Measurements from ENCODE around the gene NEURL3.

NEURL3 gene

DNA sequence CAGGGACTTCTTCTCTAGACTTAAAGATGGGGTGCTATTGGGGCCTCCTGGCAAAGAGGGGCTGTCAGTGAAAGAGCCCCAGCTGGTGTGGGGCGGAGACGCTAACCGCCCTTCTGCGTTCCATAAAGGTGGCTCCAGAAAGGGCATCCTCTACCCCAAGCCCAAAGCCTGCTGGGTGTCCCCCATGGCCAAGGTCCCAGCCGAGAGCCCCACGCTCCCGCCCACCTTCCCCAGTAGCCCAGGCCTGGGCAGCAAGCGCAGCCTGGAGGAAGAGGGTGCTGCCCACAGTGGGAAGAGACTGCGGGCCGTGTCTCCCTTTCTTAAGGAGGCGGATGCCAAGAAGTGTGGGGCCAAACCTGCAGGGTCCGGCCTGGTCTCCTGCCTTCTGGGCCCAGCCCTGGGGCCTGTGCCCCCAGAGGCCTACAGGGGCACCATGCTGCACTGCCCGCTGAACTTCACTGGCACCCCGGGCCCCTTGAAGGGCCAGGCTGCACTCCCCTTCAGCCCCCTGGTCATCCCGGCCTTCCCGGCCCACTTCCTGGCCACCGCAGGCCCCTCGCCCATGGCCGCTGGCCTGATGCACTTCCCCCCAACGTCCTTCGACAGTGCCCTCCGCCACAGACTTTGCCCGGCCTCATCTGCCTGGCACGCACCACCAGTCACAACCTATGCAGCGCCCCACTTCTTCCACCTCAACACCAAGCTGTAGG, 46.6 kb upstream of the NEURL3 start:
- POLR2A ChIA-PET = no interaction called here
- no peak for DNase-seq (ENCODE audit: extremely low spot score)
- CTCF ChIA-PET = no interaction called here

DNA sequence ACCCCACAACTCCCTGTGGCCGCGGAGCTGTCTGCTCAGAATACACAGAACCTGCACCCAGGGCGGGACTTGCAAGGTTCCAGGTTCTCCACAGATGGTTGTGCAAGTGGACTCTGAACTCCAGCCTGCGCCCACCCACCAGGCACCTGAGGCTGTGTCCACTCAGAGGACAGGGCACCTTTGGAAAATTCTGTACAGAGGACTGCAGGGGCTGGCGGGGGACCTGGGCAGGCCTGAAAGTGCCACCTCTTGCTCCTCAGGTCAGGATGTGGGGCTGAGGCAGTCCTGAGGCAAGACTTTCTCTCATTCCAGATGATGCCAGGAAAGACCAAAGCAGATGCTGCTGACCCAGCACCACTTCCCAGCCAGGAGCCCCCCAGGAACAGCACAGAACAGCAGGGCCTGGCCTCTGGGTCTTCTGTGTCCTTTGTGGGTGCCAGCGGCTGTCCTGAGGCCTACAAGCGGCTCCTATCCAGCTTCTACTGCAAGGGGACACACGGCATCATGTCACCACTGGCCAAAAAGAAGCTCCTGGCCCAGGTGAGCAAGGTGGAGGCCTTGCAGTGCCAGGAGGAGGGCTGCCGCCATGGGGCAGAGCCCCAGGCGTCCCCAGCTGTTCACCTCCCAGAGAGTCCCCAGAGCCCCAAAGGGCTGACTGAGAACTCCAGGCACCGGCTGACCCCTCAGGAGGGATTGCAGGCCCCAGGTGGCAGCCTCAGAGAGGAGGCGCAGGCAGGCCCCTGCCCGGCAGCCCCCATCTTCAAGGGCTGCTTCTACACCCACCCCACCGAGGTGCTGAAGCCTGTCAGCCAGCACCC, 45.8 kb upstream of the NEURL3 start:
- CTCF ChIA-PET = no interaction called here
- POLR2A ChIA-PET = no interaction called here
- TF ChIP-seq ELF4 (IDR thresholded peaks at IDR 0.05) (no peak), SP1 (IDR thresholded peaks at IDR 0.05) (no peak), SUZ12 (IDR thresholded peaks at IDR 0.05) (no peak), NFRKB (IDR thresholded peaks at IDR 0.05) (no peak), FOXM1 (IDR thresholded peaks at IDR 0.05; ENCODE audit: borderline replicate concordance) (no peak), CTBP1 (IDR thresholded peaks at IDR 0.05; ENCODE audit: borderline replicate concordance) (no peak), FOXK2 (IDR thresholded peaks at IDR 0.05) (no peak), LEF1 (IDR thresholded peaks at IDR 0.05; ENCODE audit: borderline replicate concordance) (no peak), ARNT (IDR thresholded peaks at IDR 0.05) (no peak), BHLHE40 (IDR thresholded peaks at IDR 0.05; ENCODE audit: borderline replicate concordance) (no peak), HDGF (IDR thresholded peaks at IDR 0.05; ENCODE audit: borderline replicate concordance) (no peak), L3MBTL2 (conservative IDR thresholded peaks at IDR 0.05) (no peak), ZNF384 (IDR thresholded peaks at IDR 0.05) (no peak), TARDBP (IDR thresholded peaks at IDR 0.05) (no peak)
- no peak for DNase-seq (ENCODE audit: extremely low spot score)

More for the DNA sequence above, 46.6 kb upstream of the NEURL3 start:
- no peak for TF ChIP-seq SP1 (IDR thresholded peaks at IDR 0.05)
- TF ChIP-seq HDGF (IDR thresholded peaks at IDR 0.05; ENCODE audit: borderline replicate concordance) = no peak
- TF ChIP-seq NFRKB (IDR thresholded peaks at IDR 0.05) = no peak
- no peak for TF ChIP-seq ELF4 (IDR thresholded peaks at IDR 0.05)

DNA sequence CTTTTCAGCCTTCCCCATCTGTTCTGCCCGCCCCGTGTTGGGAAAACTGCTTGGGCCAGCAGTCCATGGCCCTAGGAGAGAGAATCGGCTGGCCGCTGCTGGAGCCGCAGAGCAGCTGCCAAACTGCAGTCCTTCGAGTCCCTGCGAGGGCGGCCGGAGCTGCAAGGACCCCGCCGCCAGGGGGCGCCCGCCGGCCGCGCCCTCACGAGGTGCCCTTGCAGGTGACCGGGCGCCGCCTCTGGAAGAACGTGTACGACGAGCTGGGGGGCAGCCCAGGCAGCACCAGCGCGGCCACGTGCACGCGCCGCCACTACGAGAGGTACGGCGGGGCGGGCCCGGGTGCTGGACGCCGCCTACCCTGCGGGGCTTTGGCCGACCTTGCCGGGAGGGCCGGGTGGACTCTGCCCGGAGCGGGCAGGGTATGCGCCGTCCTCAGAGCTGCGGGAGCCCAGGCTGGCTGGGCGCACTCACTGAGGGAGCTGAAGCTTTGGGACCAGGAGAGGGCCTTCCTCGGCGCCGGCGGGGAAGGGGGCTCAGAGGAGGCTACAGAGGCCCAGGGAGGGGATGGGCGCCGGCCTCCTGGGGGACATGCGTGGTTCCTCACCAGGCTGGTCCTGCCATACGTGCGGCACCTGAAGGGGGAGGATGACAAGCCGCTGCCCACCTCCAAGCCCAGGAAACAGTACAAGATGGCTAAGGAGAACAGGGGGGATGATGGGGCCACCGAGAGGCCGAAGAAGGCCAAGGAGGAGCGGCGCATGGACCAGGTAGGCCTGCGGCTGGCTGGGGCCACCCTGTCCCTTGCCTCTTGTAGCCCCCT, 45.0 kb upstream of the NEURL3 start:
- POLR2A ChIA-PET = interaction anchor here (1.3 kb wide), 1 partner anchor 12 kb away, joined by 3 read pairs; no protein-coding TSS in a partner anchor
- peak; percentile 38 for DNase-seq (ENCODE audit: extremely low spot score)
- TF ChIP-seq TARDBP (IDR thresholded peaks at IDR 0.05) = no peak
- no peak for TF ChIP-seq SUZ12 (IDR thresholded peaks at IDR 0.05)
- no peak for TF ChIP-seq ARNT (IDR thresholded peaks at IDR 0.05)
- TF ChIP-seq ELF4 (IDR thresholded peaks at IDR 0.05) = no peak
- TF ChIP-seq, protein P1, sequence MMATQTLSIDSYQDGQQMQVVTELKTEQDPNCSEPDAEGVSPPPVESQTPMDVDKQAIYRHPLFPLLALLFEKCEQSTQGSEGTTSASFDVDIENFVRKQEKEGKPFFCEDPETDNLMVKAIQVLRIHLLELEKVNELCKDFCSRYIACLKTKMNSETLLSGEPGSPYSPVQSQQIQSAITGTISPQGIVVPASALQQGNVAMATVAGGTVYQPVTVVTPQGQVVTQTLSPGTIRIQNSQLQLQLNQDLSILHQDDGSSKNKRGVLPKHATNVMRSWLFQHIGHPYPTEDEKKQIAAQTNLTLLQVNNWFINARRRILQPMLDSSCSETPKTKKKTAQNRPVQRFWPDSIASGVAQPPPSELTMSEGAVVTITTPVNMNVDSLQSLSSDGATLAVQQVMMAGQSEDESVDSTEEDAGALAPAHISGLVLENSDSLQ (IDR thresholded peaks at IDR 0.05) = no peak
- TF ChIP-seq NFRKB (IDR thresholded peaks at IDR 0.05) = no peak
- no peak for TF ChIP-seq HDGF (IDR thresholded peaks at IDR 0.05; ENCODE audit: borderline replicate concordance)
- no peak for TF ChIP-seq L3MBTL2 (conservative IDR thresholded peaks at IDR 0.05)
- TF ChIP-seq FOXA1 (IDR thresholded peaks at IDR 0.05) = no peak
- TF ChIP-seq FOXM1 (IDR thresholded peaks at IDR 0.05; ENCODE audit: borderline replicate concordance) = no peak
- no peak for TF ChIP-seq SP1 (IDR thresholded peaks at IDR 0.05)
- no peak for TF ChIP-seq LEF1 (IDR thresholded peaks at IDR 0.05; ENCODE audit: borderline replicate concordance)
- TF ChIP-seq CTBP1 (IDR thresholded peaks at IDR 0.05; ENCODE audit: borderline replicate concordance) = no peak
- no peak for TF ChIP-seq FOXK2 (IDR thresholded peaks at IDR 0.05)
- TF ChIP-seq ZNF384 (IDR thresholded peaks at IDR 0.05) = no peak
- no peak for TF ChIP-seq BHLHE40 (IDR thresholded peaks at IDR 0.05; ENCODE audit: borderline replicate concordance)
- CTCF ChIA-PET = interaction anchor here (0.8 kb wide), 1 partner anchor 14 kb away, joined by 3 read pairs; no protein-coding TSS in a partner anchor

DNA sequence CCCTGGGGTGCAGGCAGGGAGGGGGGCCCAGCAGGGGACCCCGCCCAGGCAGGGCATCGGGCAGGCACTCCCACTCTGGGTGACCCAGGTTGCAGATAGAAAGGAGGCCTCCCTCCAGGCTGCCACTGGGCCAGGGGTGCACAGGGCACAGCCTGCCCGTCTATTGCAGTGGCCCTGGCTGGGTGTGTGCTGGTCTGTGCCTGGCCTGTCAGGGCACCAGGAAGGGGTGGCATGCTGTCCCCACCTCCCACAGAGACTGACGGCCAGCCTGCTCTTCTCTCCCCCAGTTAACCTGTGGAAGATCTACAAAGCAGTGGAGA, 44.3 kb upstream of the NEURL3 start:
- ChIA-PET POLR2A (interaction anchor here (1.3 kb wide), 1 partner anchor 11 kb away, joined by 3 read pairs; no protein-coding TSS in a partner anchor), CTCF (interaction anchor here (0.8 kb wide), 1 partner anchor 13 kb away, joined by 3 read pairs; no protein-coding TSS in a partner anchor)
- no peak for DNase-seq (ENCODE audit: extremely low spot score)
- no peak for TF ChIP-seq TARDBP (IDR thresholded peaks at IDR 0.05)
- no peak for TF ChIP-seq CTBP1 (IDR thresholded peaks at IDR 0.05; ENCODE audit: borderline replicate concordance)
- no peak for TF ChIP-seq ARNT (IDR thresholded peaks at IDR 0.05)
- TF ChIP-seq ZNF384 (IDR thresholded peaks at IDR 0.05) = no peak
- no peak for TF ChIP-seq FOXA1 (IDR thresholded peaks at IDR 0.05)
- no peak for TF ChIP-seq SP1 (IDR thresholded peaks at IDR 0.05)
- TF ChIP-seq, protein P1 (IDR thresholded peaks at IDR 0.05) = no peak
- no peak for TF ChIP-seq LEF1 (IDR thresholded peaks at IDR 0.05; ENCODE audit: borderline replicate concordance)
- no peak for TF ChIP-seq L3MBTL2 (conservative IDR thresholded peaks at IDR 0.05)
- TF ChIP-seq FOXM1 (IDR thresholded peaks at IDR 0.05; ENCODE audit: borderline replicate concordance) = no peak
- TF ChIP-seq FOXK2 (IDR thresholded peaks at IDR 0.05) = no peak
- TF ChIP-seq HDGF (IDR thresholded peaks at IDR 0.05; ENCODE audit: borderline replicate concordance) = no peak
- TF ChIP-seq ELF4 (IDR thresholded peaks at IDR 0.05) = no peak
- TF ChIP-seq NFRKB (IDR thresholded peaks at IDR 0.05) = no peak
- no peak for TF ChIP-seq BHLHE40 (IDR thresholded peaks at IDR 0.05; ENCODE audit: borderline replicate concordance)
- TF ChIP-seq SUZ12 (IDR thresholded peaks at IDR 0.05) = no peak

- TF ChIP-seq NFRKB (IDR thresholded peaks at IDR 0.05) = no peak
- no peak for TF ChIP-seq ZNF384 (IDR thresholded peaks at IDR 0.05)
- no peak for TF ChIP-seq FOXK2 (IDR thresholded peaks at IDR 0.05)
- TF ChIP-seq HDGF (IDR thresholded peaks at IDR 0.05; ENCODE audit: borderline replicate concordance) = no peak
- TF ChIP-seq, protein P1 (IDR thresholded peaks at IDR 0.05) = no peak
- no peak for TF ChIP-seq SUZ12 (IDR thresholded peaks at IDR 0.05)
- ChIA-PET POLR2A (interaction anchor here (1.3 kb wide), 1 partner anchor 10 kb away, joined by 3 read pairs; no protein-coding TSS in a partner anchor), CTCF (interaction anchor here (0.8 kb wide), 1 partner anchor 13 kb away, joined by 3 read pairs; no protein-coding TSS in a partner anchor)
- no peak for DNase-seq (ENCODE audit: extremely low spot score)
Measured at GRCh38 chr2:96548558-96549465, 43.7 kb upstream of the NEURL3 start.
